ENCODE measurements around the gene OBI1.

OBI1 gene

DNA sequence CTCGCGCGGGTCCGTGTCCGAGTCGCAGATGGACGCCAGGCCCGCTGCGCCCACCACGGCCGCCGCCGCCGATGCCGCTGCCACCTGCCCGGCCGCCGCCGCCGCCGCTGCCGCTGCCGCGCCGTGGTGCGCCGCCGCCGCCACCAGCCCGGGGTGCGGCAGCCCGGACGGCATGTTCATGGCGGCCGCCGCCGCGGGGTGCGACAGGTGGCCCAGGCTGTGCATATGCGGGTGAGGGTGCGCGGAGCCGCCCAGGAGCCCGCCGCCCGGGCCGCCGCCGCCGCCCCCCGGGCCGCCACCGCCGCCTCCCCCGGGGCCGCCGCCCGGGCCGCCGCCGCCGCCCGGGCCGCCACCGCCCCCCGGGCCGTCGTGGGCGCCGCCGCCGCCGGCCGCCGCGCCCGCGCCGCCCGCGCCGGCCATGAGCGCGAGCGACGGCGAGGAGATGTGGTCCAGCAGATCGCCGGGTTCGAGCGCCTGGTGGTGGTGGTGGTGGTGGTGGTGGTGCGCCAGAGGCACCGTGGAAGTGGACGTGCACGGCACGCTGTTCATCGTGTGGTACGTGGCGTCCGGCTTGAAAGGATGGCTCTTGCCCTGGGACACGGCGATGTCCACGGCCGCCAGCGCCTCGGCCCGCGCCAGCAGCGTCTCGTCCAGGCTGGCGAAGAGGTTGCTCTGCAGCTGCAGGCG, 56.9 kb downstream of the OBI1 start:
- DNase-seq = no peak

DNA sequence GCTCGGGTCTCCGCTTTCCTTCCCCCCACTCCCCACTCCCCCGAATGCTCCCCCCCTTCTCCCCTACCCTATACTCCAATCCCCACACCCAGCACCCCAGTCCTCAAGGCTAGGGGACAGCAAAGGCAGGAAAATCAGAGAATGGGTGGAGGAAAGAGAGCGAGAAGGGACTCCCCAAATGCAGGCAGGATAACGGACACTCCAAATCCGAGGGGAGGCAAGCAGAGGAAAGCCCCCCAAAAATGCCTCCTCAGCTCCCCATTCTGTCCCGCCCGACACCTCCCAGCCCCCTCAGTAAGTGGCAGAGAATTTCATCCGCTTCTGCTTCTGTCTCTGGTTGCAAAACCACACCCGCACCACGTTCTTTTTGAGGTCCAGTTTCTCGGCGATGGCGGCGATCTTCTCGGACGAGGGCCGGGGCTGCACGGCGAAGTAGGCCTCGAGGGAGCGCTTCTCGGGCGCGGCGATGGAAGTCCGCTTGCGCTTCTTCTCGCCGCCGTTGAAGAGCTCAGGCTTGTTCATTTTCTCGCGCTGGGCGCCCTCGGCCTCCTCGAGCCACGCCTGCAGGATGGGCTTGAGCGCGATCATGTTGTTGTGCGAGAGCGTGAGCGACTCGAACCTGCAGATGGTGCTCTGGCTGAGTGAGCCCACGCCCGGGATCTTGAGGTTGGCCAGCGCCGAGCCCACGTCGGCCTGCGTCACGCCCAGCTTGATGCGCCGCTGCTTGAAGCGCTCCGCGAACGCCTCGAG, 57.7 kb downstream of the OBI1 start:
- no peak for DNase-seq

DNA sequence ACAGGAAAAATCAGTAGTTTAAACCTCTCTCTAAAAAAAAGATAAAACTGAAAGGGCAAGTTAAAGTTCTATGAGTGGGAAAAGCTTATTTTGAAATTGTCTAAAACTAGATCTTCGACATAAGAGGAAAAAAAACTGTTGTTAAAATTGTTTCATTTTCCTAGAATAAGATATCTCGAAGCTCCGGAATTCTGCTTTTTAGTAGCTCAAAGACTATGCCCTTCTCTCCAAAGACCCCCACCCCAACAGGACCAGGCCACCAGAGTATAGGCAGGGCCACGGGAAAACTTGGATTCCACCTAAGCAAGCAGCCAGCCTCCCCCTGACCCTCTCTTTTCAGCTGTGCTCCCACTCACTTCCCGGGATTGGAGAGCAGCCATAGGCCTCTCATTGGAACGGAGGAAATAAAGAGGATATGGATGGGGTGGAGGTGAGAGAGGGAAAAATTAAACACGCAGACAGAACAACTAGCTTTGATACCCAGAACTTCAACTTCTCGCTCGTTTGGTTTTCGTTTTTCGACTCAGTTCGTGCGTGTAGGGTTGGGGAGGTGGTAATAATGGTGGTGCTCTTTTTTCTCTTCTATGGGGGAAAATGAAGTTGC, 58.6 kb downstream of the OBI1 start:
- DNase-seq = no peak

DNA sequence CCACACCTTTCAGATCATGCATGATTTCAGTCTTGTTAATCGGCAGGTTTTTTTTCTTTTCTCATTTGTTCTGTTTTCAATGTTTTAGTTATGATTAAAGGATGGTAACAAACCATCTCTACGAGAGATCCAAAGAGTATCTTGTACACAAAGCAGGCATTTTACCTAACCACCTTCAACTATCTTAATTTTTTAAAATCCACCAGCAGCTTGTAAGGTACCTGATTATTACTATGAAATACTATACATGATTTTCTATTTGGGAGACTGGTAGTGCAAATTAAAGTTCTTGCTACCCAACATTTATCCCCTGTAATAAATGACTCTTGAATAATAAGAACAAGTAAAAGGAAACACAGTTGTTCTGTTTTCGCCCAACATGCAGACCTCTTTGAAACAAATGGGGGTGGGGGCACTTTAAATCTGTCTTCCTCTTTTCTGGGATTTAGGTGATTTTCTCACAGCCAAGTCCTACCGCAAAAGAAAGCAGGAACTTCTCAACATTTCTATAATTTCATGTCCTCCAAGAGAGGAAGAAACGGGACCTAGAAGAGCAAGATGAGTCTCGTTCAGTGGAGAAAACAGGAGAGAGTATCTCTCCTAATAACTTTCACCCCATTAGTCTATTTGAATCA, 59.2 kb downstream of the OBI1 start:
- DNase-seq = no peak

DNA sequence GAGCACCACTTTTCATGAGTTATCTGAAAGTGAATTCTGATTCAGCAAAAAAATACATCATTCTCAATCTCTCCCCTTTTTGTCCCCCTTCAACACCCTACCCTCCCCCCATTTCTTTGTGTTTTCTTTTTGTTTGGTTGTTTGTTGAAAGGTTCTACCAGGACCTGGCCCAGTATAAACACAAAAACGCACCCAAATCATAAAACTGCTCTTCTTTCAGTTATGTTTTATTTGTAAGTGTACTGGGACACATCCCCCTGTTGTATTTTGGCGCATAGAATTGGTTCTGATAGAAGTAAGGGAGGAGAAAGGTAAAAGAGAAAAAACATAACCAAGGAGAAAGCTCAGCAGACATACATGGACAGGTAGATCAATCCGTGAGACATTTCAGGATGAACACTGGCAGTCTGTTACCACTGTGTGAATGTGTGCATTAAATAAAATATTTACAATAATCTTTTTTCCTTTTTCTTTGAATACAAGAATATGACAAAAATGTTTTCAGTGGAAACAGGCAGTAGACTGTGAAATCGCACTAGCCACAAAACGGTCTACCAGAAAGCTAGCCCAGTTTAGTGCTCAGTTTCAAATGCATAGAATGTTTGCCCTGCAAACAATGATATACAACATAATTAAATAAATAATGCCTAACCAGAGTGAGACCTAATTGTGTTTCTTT, 59.9 kb downstream of the OBI1 start:
- no peak for DNase-seq

DNA sequence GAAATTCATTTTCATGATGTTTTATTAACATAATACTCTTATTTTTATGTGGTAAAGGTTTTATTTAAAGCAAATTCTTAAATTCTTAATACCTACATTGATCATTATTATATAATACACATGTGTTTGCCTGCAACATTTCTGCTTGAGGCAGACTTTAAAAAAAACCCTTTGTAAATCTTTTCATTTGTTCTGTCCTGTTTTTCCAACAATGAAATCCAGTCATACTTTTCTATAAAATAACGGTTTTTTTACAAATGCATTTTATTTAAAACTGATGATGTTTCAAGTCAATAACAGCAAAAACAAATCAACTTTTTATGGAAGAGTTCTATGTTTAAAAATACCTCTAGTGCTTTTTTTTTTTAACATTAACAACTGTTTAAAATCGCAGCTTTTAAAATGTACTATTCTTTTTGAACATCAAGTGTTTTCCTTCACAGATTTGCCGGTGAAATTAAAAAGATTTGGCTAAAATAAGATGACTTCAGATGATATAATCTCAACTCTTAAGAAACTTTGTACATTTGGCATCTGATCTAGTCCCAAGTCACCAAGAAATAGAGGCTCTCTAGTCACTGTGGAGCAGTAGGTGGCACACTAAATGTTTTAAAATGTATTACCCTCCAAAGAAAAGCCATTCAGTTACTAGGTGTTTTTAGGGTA, 60.7 kb downstream of the OBI1 start:
- DNase-seq = no peak

DNA sequence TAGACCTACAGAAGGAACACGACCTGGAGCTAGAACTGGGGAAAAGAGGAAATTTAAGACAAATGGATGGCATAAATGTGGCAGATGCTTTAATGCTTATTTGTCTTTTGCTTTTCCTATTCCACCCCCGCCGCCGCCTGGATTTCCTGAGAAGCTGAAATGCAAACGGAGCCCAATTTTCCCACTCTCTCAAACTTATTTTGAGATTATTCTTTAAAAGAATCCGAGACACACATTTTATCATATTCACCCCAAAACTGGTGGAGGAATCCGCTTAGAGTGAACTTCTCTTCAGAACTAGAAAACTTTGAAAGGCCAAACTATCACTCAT, 61.4 kb downstream of the OBI1 start:
- DNase-seq = no peak

DNA sequence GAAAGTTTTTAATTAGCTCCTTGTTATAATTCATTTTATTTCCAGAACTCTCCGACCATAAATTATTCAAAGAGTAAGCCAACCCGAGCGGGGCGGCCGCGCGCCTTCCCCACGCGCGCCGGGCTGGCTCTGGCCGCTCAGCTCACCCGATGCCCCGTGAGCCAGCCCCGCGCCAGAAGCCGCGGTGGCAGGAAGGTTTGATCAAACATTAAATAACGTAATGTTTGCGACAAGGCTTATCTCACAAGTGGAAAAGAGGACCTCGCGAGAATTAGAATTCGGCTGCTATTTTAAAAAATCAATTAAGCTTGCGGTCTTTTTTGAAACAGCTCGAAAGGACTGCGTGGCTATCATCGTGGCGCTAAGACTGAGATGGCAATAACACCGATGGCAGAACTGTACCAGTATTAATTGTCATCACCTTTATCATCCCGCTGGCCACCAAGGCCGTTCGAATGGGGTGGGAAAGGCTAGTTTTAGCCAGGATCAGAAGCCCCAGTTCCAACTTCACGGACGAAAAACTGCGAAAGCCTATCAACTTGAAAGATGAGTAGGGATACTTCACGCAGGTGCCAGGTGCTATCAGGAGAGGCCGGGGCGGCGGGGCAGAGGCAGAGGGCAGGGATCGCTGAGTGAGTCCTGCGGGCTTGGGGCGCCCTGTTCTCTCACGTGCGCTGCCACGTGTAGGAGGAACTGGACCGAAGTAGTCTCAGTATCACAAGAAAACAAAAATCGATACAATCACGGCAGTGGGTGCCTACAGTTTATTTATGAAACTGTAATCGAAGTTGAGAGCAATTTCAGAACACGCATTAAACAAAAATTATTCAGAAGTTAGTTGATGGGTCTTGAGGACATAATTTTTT, 62.0 kb downstream of the OBI1 start:
- DNase-seq = no peak

DNA sequence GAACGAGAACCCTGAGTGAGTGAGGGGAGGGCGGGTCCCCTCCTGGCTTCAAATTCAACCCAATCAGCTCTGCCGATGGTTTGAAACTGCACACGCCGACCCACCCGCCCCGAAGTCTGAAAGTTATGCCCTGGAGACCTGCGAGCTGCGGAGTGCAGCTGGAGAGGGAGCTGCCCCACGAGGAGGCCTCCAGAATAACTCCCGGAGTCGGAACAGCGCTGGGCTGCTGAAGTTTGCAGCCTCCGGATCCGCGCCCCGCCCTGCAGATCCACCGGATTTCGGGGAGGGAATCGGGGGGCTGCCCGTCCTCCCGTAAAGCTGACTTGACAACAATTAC, 62.6 kb downstream of the OBI1 start:
- DNase-seq = no peak

DNA sequence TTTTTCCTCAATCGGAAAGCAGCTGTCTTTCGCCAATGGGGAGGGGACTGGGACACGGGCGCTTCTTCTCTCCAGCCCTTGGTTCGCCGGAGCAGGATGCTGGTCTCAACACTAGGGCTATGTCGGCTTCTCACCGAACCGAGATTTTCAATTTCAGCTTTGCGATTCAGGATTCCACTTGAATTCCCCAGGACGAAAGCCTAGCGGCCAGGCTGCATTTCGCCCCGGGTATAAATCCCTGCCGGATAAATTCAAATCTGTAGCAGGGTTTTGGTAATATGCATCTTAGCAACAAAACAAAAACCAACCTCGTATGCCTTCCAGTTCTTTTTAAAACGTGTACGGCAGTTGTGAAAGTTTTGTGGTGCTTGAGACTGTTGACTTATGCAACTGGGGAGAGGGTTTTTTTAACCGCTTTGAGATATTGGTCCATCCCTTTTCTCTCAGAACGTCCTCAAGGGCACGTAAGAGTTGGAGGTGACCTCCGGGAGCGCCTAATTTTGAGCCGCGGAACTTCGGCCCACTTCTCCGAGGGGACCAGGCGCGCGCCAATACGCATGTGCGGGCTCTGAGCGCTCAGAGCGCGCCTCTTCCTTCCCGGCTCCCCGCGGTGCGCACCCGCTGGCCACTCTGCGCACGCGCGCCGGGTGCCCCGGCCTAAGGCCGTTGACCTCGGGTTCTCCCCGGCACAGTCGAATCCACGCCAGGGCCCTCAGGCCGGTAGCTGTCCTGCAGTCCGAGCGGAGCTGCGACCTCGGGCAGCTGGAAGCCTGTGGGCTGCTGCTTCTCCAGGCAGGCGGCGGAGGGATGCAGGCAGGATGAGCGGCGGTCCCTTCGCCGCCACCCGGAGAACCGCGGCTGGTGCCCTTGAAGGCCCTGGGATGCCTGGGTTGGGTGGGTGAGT, 63.2 kb downstream of the OBI1 start:
- no peak for DNase-seq

DNA sequence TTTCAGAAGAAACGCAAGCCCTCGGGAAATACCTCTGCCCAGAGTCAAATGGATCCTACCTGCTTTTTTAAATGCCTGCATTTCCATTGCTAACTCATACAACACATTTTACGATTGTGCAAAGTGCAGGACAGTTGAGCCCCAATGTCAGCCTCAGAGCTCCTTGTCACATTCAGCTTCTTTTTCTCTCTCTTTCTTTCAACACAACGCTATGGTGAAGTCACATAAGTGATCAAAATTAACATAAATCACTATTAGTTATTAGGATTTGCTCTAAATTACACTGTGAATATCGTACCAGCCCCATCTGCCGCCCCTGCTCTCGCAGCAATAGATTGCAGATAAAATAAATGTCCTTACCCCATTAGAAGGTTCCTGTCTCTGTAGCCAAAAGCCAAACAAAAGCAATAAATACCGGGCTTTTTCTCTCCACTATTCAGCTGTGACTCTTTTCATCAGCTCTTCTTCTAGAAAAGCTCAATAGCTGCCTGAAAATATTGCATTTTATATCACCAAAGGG, 64.4 kb downstream of the OBI1 start:
- no peak for DNase-seq

DNA sequence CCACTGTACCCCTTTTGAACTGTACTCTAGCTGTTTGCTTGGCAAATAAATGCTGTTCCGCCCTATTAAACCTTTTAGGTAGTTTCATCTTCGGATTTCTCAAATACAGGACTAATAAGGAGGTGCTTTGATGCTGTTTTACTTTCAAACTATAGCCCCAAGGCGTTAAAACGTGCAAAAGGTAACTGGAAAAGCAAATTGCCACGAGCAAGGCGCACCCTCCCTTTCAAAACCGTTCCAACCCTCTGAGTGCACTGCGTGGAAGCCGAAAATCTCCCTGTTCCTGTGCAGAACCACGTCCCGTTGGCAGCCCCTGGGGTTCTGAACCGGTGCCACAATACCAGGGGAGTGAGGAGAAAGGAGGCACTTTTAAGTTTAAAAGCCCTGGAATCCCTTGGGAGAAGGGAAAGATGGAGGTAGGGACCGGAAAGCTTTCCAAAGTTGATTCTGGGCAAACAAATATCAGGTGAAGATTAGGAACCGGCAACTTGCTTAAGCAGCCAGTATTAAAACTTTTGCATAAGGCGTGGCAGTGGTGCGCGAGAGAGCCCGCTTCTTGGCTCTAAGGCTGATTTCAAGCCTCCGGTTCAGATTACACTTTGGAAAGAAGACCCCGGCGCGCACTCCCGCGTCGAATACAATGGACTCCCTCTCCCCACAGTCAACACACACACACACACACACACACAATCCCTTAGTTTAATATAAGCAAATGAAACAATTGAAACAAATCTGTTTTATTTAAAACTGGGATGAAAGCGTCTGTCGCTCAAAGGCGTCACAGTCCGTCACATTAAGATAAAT, 65.1 kb downstream of the OBI1 start:
- DNase-seq = no peak

DNA sequence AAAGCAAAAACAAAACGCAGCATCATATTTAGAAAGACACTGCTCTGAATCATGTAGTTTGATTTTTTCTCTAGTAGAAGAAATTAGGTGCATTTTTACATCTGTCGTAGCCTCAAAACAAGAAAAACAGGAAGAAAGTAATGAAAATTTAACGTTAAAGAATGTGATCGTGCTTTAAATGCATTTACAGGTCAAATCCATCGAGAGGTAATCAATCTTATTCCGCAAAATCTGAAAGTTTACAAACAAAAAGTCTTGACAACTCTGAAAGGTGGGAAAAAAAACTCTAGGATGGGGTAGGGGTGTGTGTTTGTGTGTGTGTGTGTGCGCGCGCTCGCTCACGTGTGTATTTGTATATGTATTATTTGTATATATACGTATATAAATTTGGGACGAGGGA, 65.8 kb downstream of the OBI1 start:
- no peak for DNase-seq

DNA sequence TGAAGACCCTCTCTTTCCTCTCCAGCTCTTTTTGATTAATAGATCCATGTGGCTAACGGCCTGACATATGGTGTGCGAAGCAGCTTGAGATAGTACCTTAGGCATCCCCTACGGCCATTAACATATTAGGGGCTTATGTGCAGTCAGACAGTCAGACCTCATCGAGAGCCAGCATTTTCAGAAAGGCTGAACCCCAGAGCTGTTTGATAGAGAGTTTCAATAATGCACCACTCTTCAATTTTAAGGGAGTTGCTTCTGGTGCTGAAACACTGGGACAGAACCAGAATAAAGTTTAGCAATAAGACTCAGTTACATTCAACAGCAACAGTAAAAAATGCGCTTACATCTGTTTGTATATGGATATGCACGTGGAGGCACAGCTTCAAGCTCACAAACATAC, 66.4 kb downstream of the OBI1 start:
- DNase-seq = no peak

DNA sequence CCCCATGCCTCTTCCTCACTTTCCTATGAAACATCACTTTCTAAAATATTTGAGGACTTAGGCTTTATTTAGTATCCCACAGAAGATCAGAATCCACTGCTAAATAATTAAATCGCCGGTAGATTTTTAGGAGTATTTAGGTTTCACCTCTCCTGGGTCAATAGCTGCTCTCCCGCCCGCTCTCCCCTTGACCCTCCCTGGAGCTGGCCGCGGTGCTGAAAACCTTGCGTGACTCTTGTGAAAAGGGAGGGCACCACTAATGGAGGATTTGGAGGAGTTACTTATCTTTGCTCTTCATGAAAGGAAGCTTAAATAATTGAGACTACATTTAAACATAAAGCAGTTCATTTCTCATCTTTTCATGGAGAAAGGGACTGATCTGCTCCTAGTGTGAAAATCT, 69.7 kb downstream of the OBI1 start:
- DNase-seq = no peak

DNA sequence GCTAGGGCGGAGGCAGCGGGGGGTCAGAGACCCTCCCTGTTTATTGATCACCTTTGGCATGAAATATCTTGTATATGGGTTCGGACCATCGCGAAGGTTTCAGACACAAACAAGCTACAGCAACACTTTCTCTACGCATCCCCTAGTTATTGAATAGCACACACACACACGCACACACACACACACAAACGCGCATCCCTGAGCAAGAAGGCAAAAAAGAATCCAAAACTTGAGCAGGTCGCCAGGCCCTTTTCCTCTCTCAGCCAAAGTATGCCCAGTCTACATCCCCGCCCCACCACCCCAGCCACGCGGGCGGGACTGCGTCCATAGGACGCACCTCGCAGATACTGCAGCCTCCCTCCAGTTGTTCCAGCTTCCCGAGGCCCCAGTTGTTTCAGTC, 71.6 kb downstream of the OBI1 start:
- DNase-seq = no peak

DNA sequence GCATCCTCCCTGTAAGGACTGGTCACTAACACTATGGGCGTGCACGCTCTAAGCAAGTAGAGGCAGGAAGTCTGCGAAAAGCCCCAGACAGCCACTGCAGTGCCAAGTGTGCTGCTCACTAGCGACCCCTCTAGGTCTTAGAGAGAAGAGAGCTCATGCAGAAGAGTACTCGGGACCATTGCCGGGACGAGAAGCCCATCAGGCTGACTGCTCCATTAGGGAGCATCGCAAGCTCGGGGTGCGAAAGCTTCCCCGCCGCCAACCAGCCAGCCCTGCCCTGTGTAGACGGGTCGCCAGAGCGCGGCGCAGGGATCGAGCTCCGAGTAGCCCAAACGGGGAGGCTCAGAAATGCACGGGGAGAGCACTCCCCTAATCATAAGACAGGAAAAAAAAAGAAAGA, 72.2 kb downstream of the OBI1 start:
- DNase-seq = no peak

DNA sequence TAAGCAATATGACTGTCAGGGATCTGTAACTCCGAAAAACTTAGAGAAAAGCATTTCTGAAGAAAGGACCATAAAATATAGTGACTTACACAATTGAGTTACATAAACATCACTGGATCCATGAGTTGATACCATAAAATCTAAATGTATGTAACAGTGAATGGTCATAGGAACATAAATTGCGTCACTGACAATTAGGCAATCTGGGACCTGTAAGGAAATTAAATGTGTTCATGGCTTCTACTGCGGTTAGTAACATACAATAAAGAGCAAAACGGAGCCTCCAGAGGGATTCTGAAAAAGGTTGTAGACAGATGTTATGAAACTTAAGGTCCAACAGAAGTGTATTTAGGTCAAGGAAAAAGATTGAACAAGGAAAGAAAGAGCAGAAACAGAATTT, 82.7 kb downstream of the OBI1 start:
- DNase-seq = no peak

DNA sequence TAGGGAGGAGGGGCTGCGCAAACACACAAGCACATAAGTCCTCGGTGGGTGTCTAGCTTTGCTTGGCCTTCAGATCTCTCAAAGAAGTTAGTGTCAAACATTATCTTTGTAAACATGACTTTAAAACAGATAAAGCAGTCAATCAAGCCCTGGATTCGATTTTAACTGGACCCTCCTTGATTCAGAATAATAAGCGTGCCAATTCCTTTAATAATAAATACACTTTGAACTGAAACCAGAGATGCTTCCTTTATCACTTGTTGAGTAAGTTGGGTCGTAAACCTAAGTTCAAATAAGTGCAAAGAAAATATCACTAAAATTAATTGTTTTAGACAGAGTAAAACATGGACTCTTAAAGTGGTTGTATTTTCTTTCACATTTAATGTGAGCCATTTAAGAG, 86.5 kb downstream of the OBI1 start:
- DNase-seq = no peak

DNA sequence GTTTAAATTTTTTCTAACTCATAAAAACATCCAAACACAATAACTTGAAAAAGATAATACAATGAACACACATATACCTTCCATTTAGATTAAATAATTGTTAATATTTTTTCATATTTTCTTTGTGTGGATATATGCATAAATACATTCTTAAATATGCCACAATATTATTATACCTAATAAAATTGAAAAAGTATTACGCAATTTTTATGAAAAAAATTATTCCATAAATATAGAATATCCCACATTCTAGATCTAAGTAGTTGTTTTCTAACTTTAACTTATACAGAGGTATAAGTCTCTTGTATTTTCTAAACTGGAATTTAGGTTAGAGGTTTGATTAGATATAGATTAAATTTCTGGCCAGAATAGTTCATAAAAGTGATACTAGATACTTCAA, 89.9 kb downstream of the OBI1 start:
- no peak for DNase-seq
